GM12878 (cell line): ENCODE data around the gene CLSTN2. TPM values are rescaled to one million over a fixed set of nuclear protein-coding genes. Genes with fewer than 3 reads are reported as not detected.

Experiments used
- ATAC-seq: fragments of 200-7000 bp; cut with Tn5 transposase; 3 replicates; pipeline ENCODE4 v1.9.1; 2020; ENCODE audit warnings: mild to moderate bottlenecking, moderate library complexity
- BruUV-seq: library from RNA; stranded (reverse); fragments of 400-500 nt; replicated peaks from 2 replicates; lab custom pipeline; 2021; lab: Mats Ljungman, UMichigan
- CTCF ChIA-PET: fragments of 300-600 bp; sonication (Branson Sonifier 250); formaldehyde crosslinking; extraction: SDS; loops from one replicate; lab custom pipeline; 2021; ENCODE audit warnings: inconsistent platforms; lab: Yijun Ruan, JAX
- POLR2A ChIA-PET: fragments of 350-600 bp; formaldehyde crosslinking; extraction: SDS; loops from one replicate; lab custom pipeline; 2021; ENCODE audit warnings: inconsistent platforms; lab: Charles Lee
- RAD21 ChIA-PET: fragments of 300-600 bp; sonication (Branson Sonifier 250); formaldehyde crosslinking; loops from one replicate; lab custom pipeline; 2023; ENCODE audit warnings: antibody characterized with exemption; ENCODE audit not compliant: unreplicated experiment; lab: Charles Lee
- SMC1A ChIA-PET: fragments of 300-600 bp; sonication (Branson Sonifier 250); formaldehyde crosslinking; loops from one replicate; lab custom pipeline; 2023; ENCODE audit not compliant: unreplicated experiment, uncharacterized antibody; lab: Charles Lee
- DNase-seq: peaks from one replicate; pipeline ENCODE4 v3.0.0-alpha.2; 2011; ENCODE audit warnings: low read depth, low spot score
- FAIRE-seq: peaks from 3 replicates; lab custom pipeline; 2011; peaks lifted over from hg19 to GRCh38; lab: Jason Lieb, UNC
- H2AFZ ChIP-seq: 2 replicates; pipeline ENCODE4 v1.6.0; 2011; ENCODE audit warnings: low read depth, low read length, control low read depth; ENCODE audit not compliant: control insufficient read depth
- H3K27ac ChIP-seq: 2 replicates; pipeline ENCODE4 v1.5.1; 2011; ENCODE audit warnings: control low read depth; ENCODE audit not compliant: control insufficient read depth, insufficient read depth
- H3K27me3 ChIP-seq, 2 experiments: replicated peaks in 1 of 2; 2 replicates each; pipeline versions ENCODE4 v1.6.0 to v1.6.1; 2011; ENCODE audit warnings: low read length in 1 of 2; ENCODE audit not compliant: control insufficient read depth in 2 of 2, insufficient read depth in 2 of 2
- H3K36me3 ChIP-seq, 2 experiments: 2 replicates each; pipeline ENCODE4 v1.5.1; 2011; ENCODE audit warnings: low read length in 1 of 2; ENCODE audit not compliant: control insufficient read depth in 2 of 2, insufficient read depth in 2 of 2
- H3K4me1 ChIP-seq: 2 replicates; pipeline ENCODE4 v1.6.1; 2011; ENCODE audit warnings: mild to moderate bottlenecking, low read length, moderate library complexity, mixed read lengths; ENCODE audit not compliant: control insufficient read depth, insufficient read depth
- H3K4me2 ChIP-seq: 2 replicates; pipeline ENCODE4 v1.6.0; 2011; ENCODE audit warnings: control low read depth; ENCODE audit not compliant: control insufficient read depth, insufficient read depth
- H3K4me3 ChIP-seq: fragments of 200-600 bp; sonication (generic); 2 replicates; pipeline ENCODE4 v1.5.1; 2016
- H3K79me2 ChIP-seq: 2 replicates; pipeline ENCODE4 v1.6.0; 2011; ENCODE audit warnings: low read length; ENCODE audit not compliant: control insufficient read depth, insufficient read depth
- H3K9ac ChIP-seq: 2 replicates; pipeline ENCODE4 v1.8.0; 2011; ENCODE audit warnings: low read length, control low read depth, mixed read lengths; ENCODE audit not compliant: control insufficient read depth, insufficient read depth
- H3K9me3 ChIP-seq: replicated peaks from 3 replicates; pipeline ENCODE4 v1.5.1; 2011; ENCODE audit warnings: mild to moderate bottlenecking, low read length; ENCODE audit not compliant: control insufficient read depth, insufficient read depth
- H4K20me1 ChIP-seq: 2 replicates; pipeline ENCODE4 v1.6.0; 2011; ENCODE audit not compliant: control insufficient read depth, insufficient read depth
- ATF2 ChIP-seq: IDR thresholded peaks from 2 replicates; pipeline ENCODE4 v1.6.1; 2012; ENCODE audit warnings: low read length, inconsistent platforms
- BCL11A ChIP-seq: IDR thresholded peaks from 2 replicates; pipeline ENCODE4 v1.6.1; 2011; ENCODE audit warnings: low read depth, low read length
- BHLHE40 ChIP-seq, 2 experiments: fragments of 450-650 bp in 1 of 2; IDR thresholded peaks; 2 replicates each; pipeline ENCODE4 v1.6.1; 2011 to 2017; ENCODE audit warnings: low read depth in 2 of 2, borderline replicate concordance in 1 of 2, improper control_type of control experiment in 1 of 2, low read length in 1 of 2, mild to moderate bottlenecking in 1 of 2
- E2F4 ChIP-seq: IDR thresholded peaks from 2 replicates; pipeline ENCODE4 v1.6.1; 2012; ENCODE audit warnings: low read depth, low read length, improper control_type of control experiment
- FOS ChIP-seq: IDR thresholded peaks from 3 replicates; pipeline ENCODE4 v1.6.1; 2011; ENCODE audit warnings: borderline replicate concordance; ENCODE audit not compliant: insufficient read length; ENCODE audit errors: extremely low read depth
- FOXK2 ChIP-seq: fragments of 450-650 bp; IDR thresholded peaks from 2 replicates; pipeline ENCODE4 v1.6.1; 2017; ENCODE audit warnings: mild to moderate bottlenecking, moderate library complexity
- GATAD2B ChIP-seq: fragments of 450-650 bp; conservative IDR thresholded peaks from 2 replicates; pipeline ENCODE4 v1.6.1; 2017; ENCODE audit warnings: low read depth, mild to moderate bottlenecking, moderate library complexity
- IKZF2 ChIP-seq, 2 experiments: fragments of 450-650 bp; IDR thresholded peaks; 2 replicates each; pipeline ENCODE4 v1.6.1; 2017; ENCODE audit warnings: mild to moderate bottlenecking in 2 of 2, moderate library complexity in 2 of 2
- IRF3 ChIP-seq: fragments of 450-650 bp; IDR thresholded peaks from 2 replicates; pipeline ENCODE4 v1.6.1; 2014; ENCODE audit warnings: mild to moderate bottlenecking
- MTA2 ChIP-seq: fragments of 450-650 bp; IDR thresholded peaks from 2 replicates; pipeline ENCODE4 v1.6.1; 2016; ENCODE audit warnings: low read depth, mild to moderate bottlenecking, moderate library complexity
- NBN ChIP-seq: fragments of 450-650 bp; IDR thresholded peaks from 2 replicates; pipeline ENCODE4 v1.6.1; 2016
- NR2F1 ChIP-seq: fragments of 450-650 bp; conservative IDR thresholded peaks from 2 replicates; pipeline ENCODE4 v1.6.1; 2017; ENCODE audit warnings: mild to moderate bottlenecking
- POLR2A ChIP-seq: IDR thresholded peaks from 2 replicates; pipeline ENCODE4 v1.6.1; 2011; ENCODE audit warnings: low read depth, mild to moderate bottlenecking, low read length
- RFX5 ChIP-seq: IDR thresholded peaks from 2 replicates; pipeline ENCODE4 v1.6.1; 2011; ENCODE audit warnings: low read depth, low read length, improper control_type of control experiment
- SIN3A ChIP-seq: IDR thresholded peaks from 2 replicates; pipeline ENCODE4 v1.6.1; 2012; ENCODE audit warnings: low read depth, low read length, improper control_type of control experiment
- SP1 ChIP-seq: IDR thresholded peaks from one replicate; pipeline ENCODE4 v1.6.1; 2011; ENCODE audit warnings: low read depth, low read length
- SREBF1 ChIP-seq: IDR thresholded peaks from 2 replicates; pipeline ENCODE4 v1.6.1; 2012; ENCODE audit warnings: mild to moderate bottlenecking, low read length
- SUZ12 ChIP-seq: fragments of 200-600 bp; sonication (generic); IDR thresholded peaks from one replicate; pipeline ENCODE4 v1.6.1; 2018; ENCODE audit warnings: antibody characterized with exemption, mild to moderate bottlenecking; ENCODE audit not compliant: unreplicated experiment
- TBL1XR1 ChIP-seq: IDR thresholded peaks from 2 replicates; pipeline ENCODE4 v1.6.1; 2012; ENCODE audit warnings: low read depth, low read length, improper control_type of control experiment
- ZBED1 ChIP-seq: IDR thresholded peaks from 2 replicates; pipeline ENCODE4 v1.6.1; 2016; ENCODE audit warnings: borderline replicate concordance
- ZZZ3 ChIP-seq: IDR thresholded peaks from 2 replicates; pipeline ENCODE4 v1.6.1; 2011; ENCODE audit warnings: low read depth; ENCODE audit not compliant: control insufficient read depth, insufficient read length
- WGBS: methylation state at CpG from one replicate; pipeline ENCODE4 v1.1.6; 2016; ENCODE audit warnings: low lambda C conversion rate; ENCODE audit not compliant: insufficient replicate concordance, insufficient coverage; ENCODE audit errors: missing lambda C conversion rate; 5-methylcytosine and 5-hydroxymethylcytosine counted together
- in situ Hi-C: fragments of 300-500 bp; cut with MboI; formaldehyde crosslinking; loops from 9 replicates; pipeline ENCODE4 v1.14.3; 2018; ENCODE audit warnings: mixed read lengths
- intact Hi-C: fragments of 100-400 bp; cut with micrococcal nuclease; formaldehyde crosslinking; loops from one replicate; pipeline ENCODE4 v1.14.2; 2022; ENCODE audit not compliant: unreplicated experiment
- polyA plus RNA-seq, 11 experiments: library from polyadenylated mRNA; depleted of rRNA in 4 of 11; unstranded in 6 of 11; stranded (reverse) in 5 of 11; fragments of >200 nt; fragmentation: Nextera tagmentation in 4 of 11; fragmentation: Illumina TruSeq in 1 of 11; extraction: Ambion mirVana in 4 of 11; extraction: Trizol in 1 of 11; gene quantifications; 1 replicate in 1 of 11; 2 replicates in 10 of 11; pipeline versions ENCODE4 v1.2.1 to v1.2.3, GENCODE V29; 2011 to 2016; ENCODE audit warnings: inconsistent platforms in 2 of 11, missing spikeins in 2 of 11, low read depth in 1 of 11
- total RNA-seq, 4 experiments: library from RNA; depleted of rRNA in 3 of 4; stranded (reverse); fragments of >200 nt in 3 of 4; fragmentation: Illumina TruSeq in 1 of 4; extraction: Trizol in 1 of 4; gene quantifications; 2 replicates each; pipeline versions ENCODE4 v1.2.1 to v1.2.3, GENCODE V29; 2013 to 2021
- TF ChIP-seq, protein P1 (sequence below): fragments of 450-650 bp; conservative IDR thresholded peaks from 2 replicates; pipeline ENCODE4 v1.6.1; 2017; ENCODE audit warnings: mild to moderate bottlenecking, moderate library complexity

The CLSTN2 gene
- total and polyA plus RNA-seq, 10 of the 15 experiments (the other 5 are each of a cell fraction or from before 2014, with no cell fraction given): under 0.01 to 0.10 (median under 0.01) TPM; not detected in 5

DNA sequence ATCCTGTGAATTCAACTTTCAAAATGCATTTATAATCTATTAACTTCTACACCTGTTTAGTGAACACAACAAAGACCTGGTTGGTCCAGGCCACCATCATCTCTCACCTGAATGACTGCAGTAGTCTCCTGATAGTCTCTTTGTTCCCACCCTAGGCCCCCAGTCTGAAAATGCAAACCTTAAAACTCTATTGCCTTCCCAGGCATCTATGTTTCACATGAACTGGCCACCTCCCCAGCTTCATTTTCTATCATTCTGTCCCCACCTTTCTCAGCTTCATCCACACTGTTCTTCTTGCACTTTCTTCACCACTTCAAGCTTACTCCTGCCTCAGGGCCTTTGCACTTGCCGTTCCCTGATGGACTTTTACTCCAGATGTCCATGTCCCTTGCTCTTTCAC lies 45.0 kb downstream of the CLSTN2 start (continued):
- TF ChIP-seq ATF2 (no peak), MTA2 (no peak), SIN3A (no peak), E2F4 (no peak), SUZ12 (no peak), TBL1XR1 (no peak)
- TF ChIP-seq, all 136 proteins: peak for 0

GRCh38 chr3:139982404-139982803 lies 47.4 kb downstream of the CLSTN2 start:
- no peaks in the 10 kb centered on the region for H3K9me3 ChIP-seq
- H2AFZ ChIP-seq: no peak overlapping the region
- ChIA-PET CTCF (no interaction called here), RAD21 (no interaction called here), POLR2A (no interaction called here), SMC1A (no interaction called here)
- no TSS peak for BruUV-seq
- WGBS: 0% methylated on average over 1 of the region's 1 CpG
- intact Hi-C loops (no loop called here), in situ Hi-C loops (no loop called here)
- H3K9ac ChIP-seq: no peak overlapping the region
- ATAC-seq: no peak
- H3K27ac ChIP-seq: no peak overlapping the region
- H3K4me1 ChIP-seq: no peaks in the 10 kb centered on the region
- H3K4me2 ChIP-seq: no peak overlapping the region
- no peaks in the 10 kb centered on the region for H3K79me2 ChIP-seq
- no peaks in the 10 kb centered on the region; a peak in 1 of 4 replicates for H3K27me3 ChIP-seq
- H3K4me3 ChIP-seq: no peak overlapping the region
- no peak for DNase-seq
- no peak for FAIRE-seq
- H4K20me1 ChIP-seq: no peaks in the 10 kb centered on the region
- H3K36me3 ChIP-seq: no peaks in the 10 kb centered on the region
- no peak for TF ChIP-seq ZBED1
- TF ChIP-seq BHLHE40 (IDR thresholded peaks at IDR 0.05; ENCODE audit: borderline replicate concordance in 1 of 2, low read depth in 2 of 2, low read length in 1 of 2): no peak
- no peak for TF ChIP-seq FOS
- TF ChIP-seq ZZZ3: no peak
- TF ChIP-seq, protein P1, sequence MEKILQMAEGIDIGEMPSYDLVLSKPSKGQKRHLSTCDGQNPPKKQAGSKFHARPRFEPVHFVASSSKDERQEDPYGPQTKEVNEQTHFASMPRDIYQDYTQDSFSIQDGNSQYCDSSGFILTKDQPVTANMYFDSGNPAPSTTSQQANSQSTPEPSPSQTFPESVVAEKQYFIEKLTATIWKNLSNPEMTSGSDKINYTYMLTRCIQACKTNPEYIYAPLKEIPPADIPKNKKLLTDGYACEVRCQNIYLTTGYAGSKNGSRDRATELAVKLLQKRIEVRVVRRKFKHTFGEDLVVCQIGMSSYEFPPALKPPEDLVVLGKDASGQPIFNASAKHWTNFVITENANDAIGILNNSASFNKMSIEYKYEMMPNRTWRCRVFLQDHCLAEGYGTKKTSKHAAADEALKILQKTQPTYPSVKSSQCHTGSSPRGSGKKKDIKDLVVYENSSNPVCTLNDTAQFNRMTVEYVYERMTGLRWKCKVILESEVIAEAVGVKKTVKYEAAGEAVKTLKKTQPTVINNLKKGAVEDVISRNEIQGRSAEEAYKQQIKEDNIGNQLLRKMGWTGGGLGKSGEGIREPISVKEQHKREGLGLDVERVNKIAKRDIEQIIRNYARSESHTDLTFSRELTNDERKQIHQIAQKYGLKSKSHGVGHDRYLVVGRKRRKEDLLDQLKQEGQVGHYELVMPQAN: no peak
- no peak for TF ChIP-seq NBN
- TF ChIP-seq FOXK2: no peak
- no peak for TF ChIP-seq BCL11A
- TF ChIP-seq IKZF2 (IDR thresholded peaks at IDR 0.05): no peak
- no peak for TF ChIP-seq RFX5
- no peak for TF ChIP-seq POLR2A
- no peak for TF ChIP-seq GATAD2B
- TF ChIP-seq NR2F1: no peak
- TF ChIP-seq SREBF1: no peak
- TF ChIP-seq SP1: no peak
- TF ChIP-seq IRF3: no peak
